H9 (cell line): Measurements from ENCODE around the gene PCDHGA2. TPM values are rescaled to one million over a fixed set of nuclear protein-coding genes. Genes with fewer than 3 reads are reported as not detected.
"Not testable (repeated sequence)": the region's sequence is repeated elsewhere in the genome, so short reads cannot be mapped to it uniquely, and the experiment has no call there.

Experiments used
- DNase-seq: peaks from one replicate; pipeline ENCODE4 v3.0.0-alpha.2; 2017
- H2AFZ ChIP-seq: one replicate; pipeline ENCODE4 v1.6.1; 2013; ENCODE audit warnings: mild to moderate bottlenecking, low read length, control low read depth, moderate library complexity
- H2AK5ac ChIP-seq: 2 replicates; pipeline ENCODE4 v1.6.1; 2013; ENCODE audit warnings: low read length, control low read depth, mixed read lengths; ENCODE audit not compliant: insufficient read length
- H2BK120ac ChIP-seq: one replicate; pipeline ENCODE4 v1.6.1; 2013; ENCODE audit warnings: low read depth, mild to moderate bottlenecking, low read length, control low read depth, inconsistent platforms; ENCODE audit not compliant: poor library complexity, severe bottlenecking
- H2BK12ac ChIP-seq: 2 replicates; pipeline ENCODE4 v1.6.1; 2013; ENCODE audit warnings: low read length, control low read depth, mixed read lengths, low read depth; ENCODE audit not compliant: insufficient read length
- H2BK15ac ChIP-seq: 2 replicates; pipeline ENCODE4 v1.6.1; 2013; ENCODE audit warnings: low read depth, low read length, control low read depth
- H2BK20ac ChIP-seq: one replicate; pipeline ENCODE4 v1.6.1; 2013; ENCODE audit warnings: low read depth, mild to moderate bottlenecking, low read length, control low read depth, inconsistent platforms; ENCODE audit not compliant: poor library complexity, severe bottlenecking
- H2BK5ac ChIP-seq: 2 replicates; pipeline ENCODE4 v1.6.1; 2013; ENCODE audit warnings: low read length, control low read depth, mixed read lengths; ENCODE audit not compliant: insufficient read length
- H3K14ac ChIP-seq: 2 replicates; pipeline ENCODE4 v1.6.1; 2013; ENCODE audit warnings: low read length, control low read depth; ENCODE audit not compliant: insufficient read depth
- H3K18ac ChIP-seq: 2 replicates; pipeline ENCODE4 v1.6.1; 2013; ENCODE audit warnings: low read depth, mild to moderate bottlenecking, mixed read lengths, low read length, control low read depth; ENCODE audit not compliant: insufficient read length
- H3K23ac ChIP-seq: 2 replicates; pipeline ENCODE4 v1.6.1; 2013; ENCODE audit warnings: low read length, control low read depth, mixed read lengths, low read depth; ENCODE audit not compliant: insufficient read length
- H3K23me2 ChIP-seq: 2 replicates; pipeline ENCODE4 v1.6.1; 2013; ENCODE audit warnings: low read depth, mild to moderate bottlenecking, mixed read lengths, low read length, control low read depth; ENCODE audit not compliant: insufficient read length, poor library complexity, severe bottlenecking
- H3K27ac ChIP-seq: 2 replicates; pipeline ENCODE4 v1.5.1; 2013; ENCODE audit warnings: low read length, control low read depth, mixed read lengths, low read depth; ENCODE audit not compliant: insufficient read length
- H3K27me3 ChIP-seq: 2 replicates; pipeline ENCODE4 v1.6.1; 2013; ENCODE audit warnings: low read length, control low read depth, inconsistent platforms; ENCODE audit not compliant: insufficient read depth
- H3K4ac ChIP-seq: 2 replicates; pipeline ENCODE4 v1.6.1; 2013; ENCODE audit warnings: low read depth, mild to moderate bottlenecking, control low read depth, inconsistent platforms, low read length, moderate library complexity
- H3K4me1 ChIP-seq: 2 replicates; pipeline ENCODE4 v1.6.1; 2013; ENCODE audit warnings: low read length, control low read depth, inconsistent platforms; ENCODE audit not compliant: insufficient read depth
- H3K4me2 ChIP-seq: 2 replicates; pipeline ENCODE4 v1.6.1; 2013; ENCODE audit warnings: low read length, control low read depth, mixed read lengths; ENCODE audit not compliant: insufficient read length, insufficient read depth
- H3K56ac ChIP-seq: 2 replicates; pipeline ENCODE4 v1.6.1; 2013; ENCODE audit warnings: low read depth, mild to moderate bottlenecking, mixed read lengths, low read length, control low read depth; ENCODE audit not compliant: insufficient read length
- H3K79me1 ChIP-seq: 2 replicates; pipeline ENCODE4 v1.6.1; 2013; ENCODE audit warnings: low read depth, mild to moderate bottlenecking, moderate library complexity, low read length, control low read depth, inconsistent platforms; ENCODE audit not compliant: insufficient read depth, poor library complexity, severe bottlenecking
- H3K79me2 ChIP-seq: 2 replicates; pipeline ENCODE4 v1.6.1; 2013; ENCODE audit warnings: low read length, control low read depth, inconsistent platforms; ENCODE audit not compliant: insufficient read depth
- H3K9ac ChIP-seq: 2 replicates; pipeline ENCODE4 v1.6.1; 2013; ENCODE audit warnings: low read length, control low read depth, mixed read lengths; ENCODE audit not compliant: insufficient read length; ENCODE audit errors: extremely low read depth
- H3K9me3 ChIP-seq: one replicate; pipeline ENCODE4 v1.6.1; 2013; ENCODE audit warnings: low read depth, low read length, inconsistent platforms; ENCODE audit not compliant: control insufficient read depth
- H3T11ph ChIP-seq: one replicate; pipeline ENCODE4 v1.6.1; 2013; ENCODE audit warnings: mild to moderate bottlenecking, low read length, control low read depth, inconsistent platforms
- H4K20me1 ChIP-seq: one replicate; pipeline ENCODE4 v1.6.1; 2013; ENCODE audit not compliant: control insufficient read depth, insufficient read length, insufficient read depth
- H4K5ac ChIP-seq: 2 replicates; pipeline ENCODE4 v1.6.1; 2013; ENCODE audit warnings: low read depth, mild to moderate bottlenecking, mixed read lengths, low read length, control low read depth; ENCODE audit not compliant: insufficient read length
- H4K8ac ChIP-seq: replicated peaks from 2 replicates; pipeline ENCODE4 v1.6.1; 2013; ENCODE audit warnings: low read length, control low read depth, mixed read lengths, low read depth; ENCODE audit not compliant: insufficient read length
- H4K91ac ChIP-seq: 2 replicates; pipeline ENCODE4 v1.6.1; 2013; ENCODE audit warnings: low read depth, mild to moderate bottlenecking, moderate library complexity, mixed read lengths, low read length, control low read depth; ENCODE audit not compliant: insufficient read length
- H3K27ac Mint-ChIP-seq, 3 experiments: 2 replicates in 2 of 3; 3 replicates in 1 of 3; pipeline ENCODE4 v1.8.0; 2020 to 2021; ENCODE audit warnings: mixed read lengths in 3 of 3, mild to moderate bottlenecking in 1 of 3, moderate library complexity in 1 of 3
- H3K27me3 Mint-ChIP-seq: 2 replicates; pipeline ENCODE4 v1.8.0; 2021; ENCODE audit warnings: low read depth, mild to moderate bottlenecking, moderate library complexity, mixed read lengths
- H3K36me3 Mint-ChIP-seq, 3 experiments: 2 replicates in 2 of 3; 3 replicates in 1 of 3; pipeline ENCODE4 v1.8.0; 2020 to 2021; ENCODE audit warnings: low read depth in 3 of 3, mixed read lengths in 3 of 3; ENCODE audit not compliant: insufficient read depth in 1 of 3
- H3K4me1 Mint-ChIP-seq, 2 experiments: 2 replicates each; pipeline ENCODE4 v1.8.0; 2020; ENCODE audit warnings: mixed read lengths in 2 of 2
- H3K4me3 Mint-ChIP-seq, 2 experiments: 2 replicates in 1 of 2; 3 replicates in 1 of 2; pipeline ENCODE4 v1.8.0; 2020 to 2021; ENCODE audit warnings: mild to moderate bottlenecking in 2 of 2, mixed read lengths in 2 of 2, moderate library complexity in 1 of 2
- H3K9me3 Mint-ChIP-seq, 2 experiments: 2 replicates in 1 of 2; 3 replicates in 1 of 2; pipeline ENCODE4 v1.8.0; 2020; ENCODE audit warnings: mild to moderate bottlenecking in 2 of 2, mixed read lengths in 2 of 2, moderate library complexity in 1 of 2
- WGBS: extraction: QIAGEN DNeasy Blood & Tissue Kit; methylation state at CpG from one replicate; pipeline ENCODE4 v1.1.7; 2013; ENCODE audit warnings: missing lambda C conversion rate, low lambda C conversion rate, mixed read lengths; ENCODE audit not compliant: insufficient read length; ENCODE audit errors: extremely low coverage; 5-methylcytosine and 5-hydroxymethylcytosine counted together
- total RNA-seq: library from RNA; stranded (reverse); gene quantifications from 2 replicates; pipeline ENCODE4 v1.2.1, GENCODE V29; 2021

Gene PCDHGA2
- total RNA-seq, 1 experiment from 2014 or later = 0.90 TPM

DNA sequence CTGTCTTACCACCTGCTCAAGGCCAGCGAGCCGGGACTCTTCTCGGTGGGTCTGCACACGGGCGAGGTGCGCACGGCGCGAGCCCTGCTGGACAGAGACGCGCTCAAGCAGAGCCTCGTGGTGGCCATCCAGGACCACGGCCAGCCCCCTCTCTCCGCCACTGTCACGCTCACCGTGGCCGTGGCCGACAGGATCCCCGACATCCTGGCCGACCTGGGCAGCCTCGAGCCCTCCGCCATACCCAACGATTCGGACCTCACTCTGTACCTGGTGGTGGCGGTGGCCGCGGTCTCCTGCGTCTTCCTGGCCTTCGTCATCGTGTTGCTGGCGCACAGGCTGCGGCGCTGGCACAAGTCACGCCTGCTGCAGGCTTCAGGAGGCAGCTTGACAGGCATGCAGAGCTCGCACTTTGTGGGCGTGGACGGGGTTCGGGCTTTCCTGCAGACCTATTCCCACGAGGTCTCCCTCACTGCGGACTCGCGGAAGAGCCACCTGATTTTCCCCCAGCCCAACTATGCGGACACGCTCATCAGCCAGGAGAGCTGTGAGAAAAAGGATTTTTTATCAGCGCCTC, 2.3 kb downstream of the PCDHGA2 start:
- H3K4me3 Mint-ChIP-seq = not testable (repeated sequence)

More for the DNA sequence above, 2.3 kb downstream of the PCDHGA2 start:
- H2BK20ac ChIP-seq, H3K4me2 ChIP-seq, H3K27ac Mint-ChIP-seq, H4K5ac ChIP-seq, H3K56ac ChIP-seq, H4K8ac ChIP-seq, H3K14ac ChIP-seq, H2AK5ac ChIP-seq, H3K9ac ChIP-seq, H2BK15ac ChIP-seq, H3K18ac ChIP-seq, H2AFZ ChIP-seq, H2BK5ac ChIP-seq, H2BK120ac ChIP-seq, H3T11ph ChIP-seq, H3K4ac ChIP-seq, H3K23ac ChIP-seq, H3K27me3 ChIP-seq, H3K27ac ChIP-seq, H2BK12ac ChIP-seq, H4K91ac ChIP-seq, H3K79me1 ChIP-seq, H3K4me1 ChIP-seq, H4K20me1 ChIP-seq, H3K79me2 ChIP-seq, DNase-seq, H3K4me1 Mint-ChIP-seq, H3K23me2 ChIP-seq: not testable (repeated sequence)
- H3K9me3 ChIP-seq = peaks cover 25% of the 10 kb centered on the region
- Mint-ChIP-seq H3K9me3 (peaks cover 63 to 76% of the 10 kb centered on the region in 2 experiments), H3K27me3 (peaks cover 12% of the 10 kb centered on the region), H3K36me3 (peaks cover 17 to 42% (median 33%) of the 10 kb centered on the region in 3 experiments)
- no CpG with 5 or more reads among the region's 45 CpGs for whole genome bisulfite sequencing
